ENCODE measurements around the gene CLCN2.

Gene CLCN2

GRCh38 chr3:184375747-184376461 is 14.5 kb upstream of the CLCN2 start:
- DNase-seq (ENCODE audit: low read depth) = no peak
- no peak overlapping the region for H3K4me3 ChIP-seq (ENCODE audit: low read depth, low read length)
- TF ChIP-seq CTCF (IDR thresholded peaks at IDR 0.05; ENCODE audit: control insufficient read depth, extremely low read depth, insufficient read depth) = no peak

- no peak for TF ChIP-seq CTCF (IDR thresholded peaks at IDR 0.05; ENCODE audit: control insufficient read depth, extremely low read depth, insufficient read depth)
- no peak for DNase-seq (ENCODE audit: low read depth)
Observed at GRCh38 chr3:184373422-184373821, 12.0 kb upstream of the CLCN2 start.

GRCh38 chr3:184372911-184373310 is 11.5 kb upstream of the CLCN2 start:
- H3K4me3 ChIP-seq (ENCODE audit: low read depth, low read length) = no peak overlapping the region
- DNase-seq (ENCODE audit: low read depth) = no peak
- TF ChIP-seq CTCF (IDR thresholded peaks at IDR 0.05; ENCODE audit: control insufficient read depth, extremely low read depth, insufficient read depth) = no peak

More at GRCh38 chr3:184373422-184373821, 12.0 kb upstream of the CLCN2 start:
- no peak overlapping the region for H3K4me3 ChIP-seq (ENCODE audit: low read depth, low read length)

GRCh38 chr3:184372296-184372821 is 11.0 kb upstream of the CLCN2 start:
- no peak for DNase-seq (ENCODE audit: low read depth)
- H3K4me3 ChIP-seq (ENCODE audit: low read depth, low read length) = no peak overlapping the region
- no peak for TF ChIP-seq CTCF (IDR thresholded peaks at IDR 0.05; ENCODE audit: control insufficient read depth, extremely low read depth, insufficient read depth)

- DNase-seq (ENCODE audit: low read depth) = peak; percentile 94
- peak; percentile 99 for TF ChIP-seq CTCF (IDR thresholded peaks at IDR 0.05; ENCODE audit: control insufficient read depth, extremely low read depth, insufficient read depth)
Observed at GRCh38 chr3:184371570-184372018, 10.2 kb upstream of the CLCN2 start.

GRCh38 chr3:184368586-184369183 is 7.3 kb upstream of the CLCN2 start:
- DNase-seq (ENCODE audit: low read depth) = no peak
- no peak for TF ChIP-seq CTCF (IDR thresholded peaks at IDR 0.05; ENCODE audit: control insufficient read depth, extremely low read depth, insufficient read depth)
- H3K4me3 ChIP-seq (ENCODE audit: low read depth, low read length) = no peak overlapping the region

More at GRCh38 chr3:184371570-184372018, 10.2 kb upstream of the CLCN2 start:
- H3K4me3 ChIP-seq (ENCODE audit: low read depth, low read length) = no peak overlapping the region
